Liver (tissue), 9 donors: ENCODE measurements around the gene ANGPTL7. TPM values are rescaled to one million over a fixed set of nuclear protein-coding genes. Genes with fewer than 3 reads are reported as not detected.

Source experiments
- DNase-seq: peaks from one replicate; pipeline ENCODE4 v3.0.0-alpha.2; 2017; ENCODE audit warnings: low spot score
- H3K27ac ChIP-seq, 2 donors: one replicate each; pipeline ENCODE4 v1.7.0; 2013; ENCODE audit warnings: inconsistent platforms in 2 of 2, low read length in 2 of 2, control low read depth in 1 of 2, low read depth in 1 of 2, mild to moderate bottlenecking in 1 of 2
- H3K27me3 ChIP-seq, 4 donors: one replicate each; pipeline versions ENCODE4 v1.6.1 to v1.7.0; 2013; ENCODE audit warnings: low read length in 3 of 4, inconsistent platforms in 1 of 4, mild to moderate bottlenecking in 1 of 4, moderate library complexity in 1 of 4; ENCODE audit not compliant: control insufficient read depth in 4 of 4, insufficient read depth in 4 of 4
- H3K36me3 ChIP-seq, 4 donors: one replicate each; pipeline versions ENCODE4 v1.6.1 to v1.7.0; 2013; ENCODE audit warnings: low read length in 3 of 4, mild to moderate bottlenecking in 3 of 4, low read depth in 1 of 4, moderate library complexity in 1 of 4; ENCODE audit not compliant: control insufficient read depth in 4 of 4, insufficient read depth in 3 of 4
- H3K4me1 ChIP-seq, 4 donors: one replicate each; pipeline versions ENCODE4 v1.6.1 to v1.7.0; 2013; ENCODE audit warnings: low read length in 3 of 4, mild to moderate bottlenecking in 3 of 4, moderate library complexity in 1 of 4; ENCODE audit not compliant: control insufficient read depth in 4 of 4, insufficient read depth in 4 of 4
- H3K4me3 ChIP-seq, 3 donors: one replicate each; pipeline versions ENCODE4 v1.6.1 to v1.7.0; 2013; ENCODE audit warnings: low read length in 3 of 3, control low read depth in 1 of 3, low read depth in 1 of 3, mild to moderate bottlenecking in 1 of 3
- H3K9ac ChIP-seq, 2 donors: one replicate each; pipeline ENCODE4 v1.7.0; 2013; ENCODE audit warnings: low read length in 2 of 2, mild to moderate bottlenecking in 2 of 2, moderate library complexity in 2 of 2, control low read depth in 1 of 2, low read depth in 1 of 2
- H3K9me3 ChIP-seq, 4 donors: one replicate each; pipeline versions ENCODE4 v1.6.1 to v1.7.0; 2013; ENCODE audit warnings: low read length in 3 of 4; ENCODE audit not compliant: control insufficient read depth in 4 of 4
- ATF3 ChIP-seq: IDR thresholded peaks from 2 replicates; pipeline ENCODE4 v1.6.1; 2016; ENCODE audit warnings: antibody characterized with exemption
- CTCF ChIP-seq: fragments of 150-350 bp; IDR thresholded peaks from 2 replicates; pipeline ENCODE4 v1.5.1; 2017; ENCODE audit warnings: improper control_type of control experiment, low read depth, low read length; ENCODE audit not compliant: missing input control
- FOXA1 ChIP-seq: IDR thresholded peaks from 2 replicates; pipeline ENCODE4 v1.6.1; 2016; ENCODE audit warnings: antibody characterized with exemption
- FOXA2 ChIP-seq: IDR thresholded peaks from 2 replicates; pipeline ENCODE4 v1.6.1; 2016; ENCODE audit warnings: antibody characterized with exemption
- GABPA ChIP-seq, 2 donors: IDR thresholded peaks in 1 of 2; conservative IDR thresholded peaks in 1 of 2; 2 replicates each; pipeline ENCODE4 v1.6.1; 2016; ENCODE audit warnings: antibody characterized with exemption in 2 of 2, mild to moderate bottlenecking in 1 of 2, moderate library complexity in 1 of 2
- HNF4A ChIP-seq, 2 donors: conservative IDR thresholded peaks; 2 replicates each; pipeline ENCODE4 v1.6.1; 2016; ENCODE audit warnings: antibody characterized with exemption in 2 of 2, mild to moderate bottlenecking in 2 of 2
- HNF4G ChIP-seq: IDR thresholded peaks from 2 replicates; pipeline ENCODE4 v1.6.1; 2016; ENCODE audit warnings: antibody characterized with exemption
- JUND ChIP-seq, 2 donors: IDR thresholded peaks; 2 replicates each; pipeline ENCODE4 v1.6.1; 2016; ENCODE audit warnings: antibody characterized with exemption in 2 of 2
- NR2F2 ChIP-seq: IDR thresholded peaks from 2 replicates; pipeline ENCODE4 v1.6.1; 2016; ENCODE audit warnings: antibody characterized with exemption
- RXRA ChIP-seq, 2 donors: IDR thresholded peaks; 2 replicates each; pipeline ENCODE4 v1.6.1; 2017 to 2018; ENCODE audit warnings: antibody characterized with exemption in 2 of 2, mild to moderate bottlenecking in 1 of 2
- SP1 ChIP-seq: IDR thresholded peaks from 2 replicates; pipeline ENCODE4 v1.6.1; 2018; ENCODE audit warnings: antibody characterized with exemption, mild to moderate bottlenecking
- TAF1 ChIP-seq: conservative IDR thresholded peaks from 2 replicates; pipeline ENCODE4 v1.6.1; 2016; ENCODE audit warnings: antibody characterized with exemption, mild to moderate bottlenecking
- YY1 ChIP-seq: IDR thresholded peaks from 2 replicates; pipeline ENCODE4 v1.6.1; 2016; ENCODE audit warnings: antibody characterized with exemption, mild to moderate bottlenecking
- ZBTB33 ChIP-seq: IDR thresholded peaks from 2 replicates; pipeline ENCODE4 v1.6.1; 2016; ENCODE audit warnings: antibody characterized with exemption
- WGBS: extraction: QIAGEN DNeasy Blood & Tissue Kit; methylation state at CpG from one replicate; pipeline ENCODE4 v1.1.7; 2013; 5-methylcytosine and 5-hydroxymethylcytosine counted together
- polyA plus RNA-seq, 2 donors: library from polyadenylated mRNA; stranded (reverse) in 1 of 2; unstranded in 1 of 2; fragments of 200-250 nt in 1 of 2; fragments of >200 nt in 1 of 2; fragmentation: Nextera tagmentation in 1 of 2; extraction: Ambion mirVana in 1 of 2; gene quantifications; one replicate each; pipeline versions ENCODE4 v1.2.1 to v1.2.3, GENCODE V29; 2013 to 2015
- total RNA-seq, 2 donors: library from RNA; depleted of rRNA; stranded (reverse); fragments of >200 nt; gene quantifications; one replicate each; pipeline ENCODE4 v1.2.3, GENCODE V29; 2014
- TF ChIP-seq, protein P1 (sequence below): IDR thresholded peaks from 2 replicates; pipeline ENCODE4 v1.6.1; 2016; ENCODE audit warnings: antibody characterized with exemption, mild to moderate bottlenecking
- donor health status: healthy.
- donor health status: healthy.
- donor health status: healthy.
- donor health status: healthy.
- donor health status: healthy.

The ANGPTL7 gene
- total and polyA plus RNA-seq, 4 donors: 0.06 to 0.07 TPM; not detected in 2

DNA sequence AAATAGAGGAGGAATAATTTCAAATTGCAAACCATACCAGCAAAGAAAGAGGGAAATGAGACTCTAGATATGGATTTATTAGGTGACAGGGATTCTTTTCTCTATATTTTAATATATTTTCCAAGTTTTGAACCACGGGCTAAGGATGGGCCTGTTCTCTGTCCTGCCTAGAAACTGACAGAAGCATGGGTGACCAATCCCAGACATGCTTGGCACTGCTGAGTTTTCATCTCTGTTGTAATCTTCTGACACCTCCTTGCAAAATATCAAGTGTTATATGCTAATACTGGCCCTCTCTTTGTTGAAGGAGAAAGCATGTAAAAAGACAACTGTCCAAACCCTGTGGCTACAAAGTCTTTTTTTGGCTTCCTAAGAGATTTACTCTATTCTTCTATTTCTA is 774 bp upstream of the ANGPTL7 start:
- no peaks in the 10 kb centered on the region for H3K9me3 ChIP-seq
- no peak overlapping the region for H3K4me3 ChIP-seq
- 94% methylated on average over 1 of the region's 1 CpG for WGBS
- H3K27ac ChIP-seq: no peak overlapping the region
- peaks cover 0 to 15% (median 8%) of the 10 kb centered on the region in 4 donors for H3K36me3 ChIP-seq
- no peaks in the 10 kb centered on the region for H3K27me3 ChIP-seq
- TF ChIP-seq NR2F2 (no peak), ATF3 (no peak), GABPA (IDR thresholded peaks at IDR 0.05 in 1 of 2, conservative IDR thresholded peaks at IDR 0.05 in 1 of 2) (no peak), FOXA2 (no peak), YY1 (no peak), FOXA1 (no peak), ZBTB33 (no peak), SP1 (no peak), JUND (IDR thresholded peaks at IDR 0.05) (no peak), HNF4A (conservative IDR thresholded peaks at IDR 0.05) (no peak), TAF1 (no peak), HNF4G (no peak), CTCF (no peak)
- H3K4me1 ChIP-seq: peaks cover 0 to 17% (median 13%) of the 10 kb centered on the region in 4 donors
- DNase-seq: no peak
- H3K9ac ChIP-seq: no peak overlapping the region

DNA sequence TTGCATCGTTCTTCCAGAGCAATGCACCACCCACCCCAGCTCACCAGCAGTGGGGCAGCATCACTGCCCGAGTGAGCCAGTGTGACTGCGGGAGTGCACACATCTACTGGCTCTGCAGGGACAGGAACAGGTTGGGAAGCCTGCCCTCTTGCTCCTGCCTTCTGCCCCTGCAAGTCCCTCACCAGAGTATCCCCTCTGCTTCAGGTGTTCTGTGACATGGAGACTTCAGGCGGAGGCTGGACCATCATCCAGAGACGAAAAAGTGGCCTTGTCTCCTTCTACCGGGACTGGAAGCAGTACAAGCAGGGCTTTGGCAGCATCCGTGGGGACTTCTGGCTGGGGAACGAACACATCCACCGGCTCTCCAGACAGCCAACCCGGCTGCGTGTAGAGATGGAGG is 4.2 kb downstream of the ANGPTL7 start:
- Histone ChIP-seq H3K4me1 (peaks cover 0 to 14% (median 8%) of the 10 kb centered on the region in 4 donors), H3K36me3 (peaks cover 8 to 48% (median 32%) of the 10 kb centered on the region in 4 donors), H3K9ac (no peak overlapping the region), H3K4me3 (no peak overlapping the region), H3K27ac (no peak overlapping the region), H3K27me3 (no peaks in the 10 kb centered on the region), H3K9me3 (no peaks in the 10 kb centered on the region)
- DNase-seq: no peak
- TF ChIP-seq HNF4A (conservative IDR thresholded peaks at IDR 0.05) (no peak), NR2F2 (no peak)
- 98% methylated on average over 11 of the region's 11 CpGs for WGBS

- WGBS: 97% methylated on average over 14 of the region's 14 CpGs
- H3K9me3 ChIP-seq: no peaks in the 10 kb centered on the region
- H3K4me3 ChIP-seq: no peak overlapping the region
- H3K36me3 ChIP-seq: peaks cover 18 to 56% (median 44%) of the 10 kb centered on the region in 4 donors
- no peak overlapping the region for H3K27ac ChIP-seq
- H3K4me1 ChIP-seq: peaks cover 0 to 2% (median 0%) of the 10 kb centered on the region in 4 donors
- TF ChIP-seq, protein P1, sequence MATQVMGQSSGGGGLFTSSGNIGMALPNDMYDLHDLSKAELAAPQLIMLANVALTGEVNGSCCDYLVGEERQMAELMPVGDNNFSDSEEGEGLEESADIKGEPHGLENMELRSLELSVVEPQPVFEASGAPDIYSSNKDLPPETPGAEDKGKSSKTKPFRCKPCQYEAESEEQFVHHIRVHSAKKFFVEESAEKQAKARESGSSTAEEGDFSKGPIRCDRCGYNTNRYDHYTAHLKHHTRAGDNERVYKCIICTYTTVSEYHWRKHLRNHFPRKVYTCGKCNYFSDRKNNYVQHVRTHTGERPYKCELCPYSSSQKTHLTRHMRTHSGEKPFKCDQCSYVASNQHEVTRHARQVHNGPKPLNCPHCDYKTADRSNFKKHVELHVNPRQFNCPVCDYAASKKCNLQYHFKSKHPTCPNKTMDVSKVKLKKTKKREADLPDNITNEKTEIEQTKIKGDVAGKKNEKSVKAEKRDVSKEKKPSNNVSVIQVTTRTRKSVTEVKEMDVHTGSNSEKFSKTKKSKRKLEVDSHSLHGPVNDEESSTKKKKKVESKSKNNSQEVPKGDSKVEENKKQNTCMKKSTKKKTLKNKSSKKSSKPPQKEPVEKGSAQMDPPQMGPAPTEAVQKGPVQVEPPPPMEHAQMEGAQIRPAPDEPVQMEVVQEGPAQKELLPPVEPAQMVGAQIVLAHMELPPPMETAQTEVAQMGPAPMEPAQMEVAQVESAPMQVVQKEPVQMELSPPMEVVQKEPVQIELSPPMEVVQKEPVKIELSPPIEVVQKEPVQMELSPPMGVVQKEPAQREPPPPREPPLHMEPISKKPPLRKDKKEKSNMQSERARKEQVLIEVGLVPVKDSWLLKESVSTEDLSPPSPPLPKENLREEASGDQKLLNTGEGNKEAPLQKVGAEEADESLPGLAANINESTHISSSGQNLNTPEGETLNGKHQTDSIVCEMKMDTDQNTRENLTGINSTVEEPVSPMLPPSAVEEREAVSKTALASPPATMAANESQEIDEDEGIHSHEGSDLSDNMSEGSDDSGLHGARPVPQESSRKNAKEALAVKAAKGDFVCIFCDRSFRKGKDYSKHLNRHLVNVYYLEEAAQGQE: peak; percentile 20
- TF ChIP-seq RXRA (IDR thresholded peaks at IDR 0.05): no peak
- no peak overlapping the region for H3K9ac ChIP-seq
- DNase-seq: no peak
- no peaks in the 10 kb centered on the region for H3K27me3 ChIP-seq
Observed at GRCh38 chr1:11194407-11195176, 5.4 kb downstream of the ANGPTL7 start.
